HepG2 (cell line): ENCODE measurements around the gene NKD1. TPM values are rescaled to one million over a fixed set of nuclear protein-coding genes. Genes with fewer than 3 reads are reported as not detected.

ENCODE experiments used
- JUND ChIP-seq: sonication (generic); formaldehyde crosslinking; IDR thresholded peaks from 2 replicates; pipeline ENCODE4 v1.8.0; 2022; ENCODE audit warnings: mild to moderate bottlenecking, missing genetic modification reagents
- SALL1 ChIP-seq: sonication (generic); formaldehyde crosslinking; IDR thresholded peaks from 2 replicates; pipeline ENCODE4 v1.8.0; 2022; ENCODE audit warnings: mild to moderate bottlenecking, missing genetic modification reagents
- USF2 ChIP-seq, 2 experiments: sonication (generic) in 1 of 2; formaldehyde crosslinking in 1 of 2; IDR thresholded peaks; 2 replicates each; pipeline versions ENCODE4 v1.5.1 to v1.6.1; 2011 to 2020; ENCODE audit warnings: borderline replicate concordance in 1 of 2, low read depth in 1 of 2, low read length in 1 of 2, mild to moderate bottlenecking in 1 of 2, missing genetic modification reagents in 1 of 2, moderate library complexity in 1 of 2
- ZMYM2 ChIP-seq: sonication (generic); formaldehyde crosslinking; IDR thresholded peaks from 2 replicates; pipeline ENCODE4 v1.8.0; 2022; ENCODE audit warnings: mild to moderate bottlenecking, missing genetic modification reagents
- polyA plus RNA-seq, 8 experiments: library from polyadenylated mRNA; depleted of rRNA in 3 of 8; stranded (reverse) in 7 of 8; unstranded in 1 of 8; fragments of >200 nt; fragmentation: Illumina TruSeq in 4 of 8; extraction: Trizol in 4 of 8; gene quantifications; 2 replicates each; pipeline versions ENCODE4 v1.2.1 to v1.2.3, GENCODE V29; 2011 to 2016; ENCODE audit warnings: low read depth in 4 of 8, missing spikeins in 1 of 8, mixed read lengths in 1 of 8; ENCODE audit not compliant: insufficient read depth in 1 of 8
- total RNA-seq, 5 experiments: library from RNA; depleted of rRNA; stranded (reverse); fragments of >200 nt; fragmentation: Illumina TruSeq; extraction: Trizol; gene quantifications; 2 replicates each; pipeline ENCODE4 v1.2.3, GENCODE V29; 2016; ENCODE audit warnings: low read depth in 1 of 5
- TF ChIP-seq, protein P1 (sequence below): IDR thresholded peaks from 2 replicates; pipeline ENCODE4 v1.6.1; 2012; ENCODE audit warnings: low read length, improper control_type of control experiment
- TF ChIP-seq, protein P2 (sequence below): sonication (generic); formaldehyde crosslinking; IDR thresholded peaks from 2 replicates; pipeline ENCODE4 v1.4.0; 2020; ENCODE audit warnings: missing genetic modification reagents, borderline replicate concordance

The NKD1 gene
- total and polyA plus RNA-seq, 2 of the 13 experiments (the other 11 are each of a cell fraction or from before 2014, with no cell fraction given) = 70.4 to 121 TPM

GRCh38 chr16:50657241-50657640 is 109.0 kb downstream of the NKD1 start (continued):
- TF ChIP-seq, protein P1, sequence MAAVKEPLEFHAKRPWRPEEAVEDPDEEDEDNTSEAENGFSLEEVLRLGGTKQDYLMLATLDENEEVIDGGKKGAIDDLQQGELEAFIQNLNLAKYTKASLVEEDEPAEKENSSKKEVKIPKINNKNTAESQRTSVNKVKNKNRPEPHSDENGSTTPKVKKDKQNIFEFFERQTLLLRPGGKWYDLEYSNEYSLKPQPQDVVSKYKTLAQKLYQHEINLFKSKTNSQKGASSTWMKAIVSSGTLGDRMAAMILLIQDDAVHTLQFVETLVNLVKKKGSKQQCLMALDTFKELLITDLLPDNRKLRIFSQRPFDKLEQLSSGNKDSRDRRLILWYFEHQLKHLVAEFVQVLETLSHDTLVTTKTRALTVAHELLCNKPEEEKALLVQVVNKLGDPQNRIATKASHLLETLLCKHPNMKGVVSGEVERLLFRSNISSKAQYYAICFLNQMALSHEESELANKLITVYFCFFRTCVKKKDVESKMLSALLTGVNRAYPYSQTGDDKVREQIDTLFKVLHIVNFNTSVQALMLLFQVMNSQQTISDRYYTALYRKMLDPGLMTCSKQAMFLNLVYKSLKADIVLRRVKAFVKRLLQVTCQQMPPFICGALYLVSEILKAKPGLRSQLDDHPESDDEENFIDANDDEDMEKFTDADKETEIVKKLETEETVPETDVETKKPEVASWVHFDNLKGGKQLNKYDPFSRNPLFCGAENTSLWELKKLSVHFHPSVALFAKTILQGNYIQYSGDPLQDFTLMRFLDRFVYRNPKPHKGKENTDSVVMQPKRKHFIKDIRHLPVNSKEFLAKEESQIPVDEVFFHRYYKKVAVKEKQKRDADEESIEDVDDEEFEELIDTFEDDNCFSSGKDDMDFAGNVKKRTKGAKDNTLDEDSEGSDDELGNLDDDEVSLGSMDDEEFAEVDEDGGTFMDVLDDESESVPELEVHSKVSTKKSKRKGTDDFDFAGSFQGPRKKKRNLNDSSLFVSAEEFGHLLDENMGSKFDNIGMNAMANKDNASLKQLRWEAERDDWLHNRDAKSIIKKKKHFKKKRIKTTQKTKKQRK = no peak
- TF ChIP-seq USF2 (IDR thresholded peaks at IDR 0.05; ENCODE audit: low read depth, low read length) (peak; percentile 74), USF2 (CRISPR knock-in tag; IDR thresholded peaks at IDR 0.05; ENCODE audit: borderline replicate concordance) (peak; percentile 79; the same call in 1 of the 2 replicates), SALL1 (peak; percentile 37; the same call in 1 of the 2 replicates), ZMYM2 (no peak), JUND (CRISPR knock-in tag) (peak; percentile 38; the same call in 1 of the 2 replicates)
- TF ChIP-seq, protein P2, sequence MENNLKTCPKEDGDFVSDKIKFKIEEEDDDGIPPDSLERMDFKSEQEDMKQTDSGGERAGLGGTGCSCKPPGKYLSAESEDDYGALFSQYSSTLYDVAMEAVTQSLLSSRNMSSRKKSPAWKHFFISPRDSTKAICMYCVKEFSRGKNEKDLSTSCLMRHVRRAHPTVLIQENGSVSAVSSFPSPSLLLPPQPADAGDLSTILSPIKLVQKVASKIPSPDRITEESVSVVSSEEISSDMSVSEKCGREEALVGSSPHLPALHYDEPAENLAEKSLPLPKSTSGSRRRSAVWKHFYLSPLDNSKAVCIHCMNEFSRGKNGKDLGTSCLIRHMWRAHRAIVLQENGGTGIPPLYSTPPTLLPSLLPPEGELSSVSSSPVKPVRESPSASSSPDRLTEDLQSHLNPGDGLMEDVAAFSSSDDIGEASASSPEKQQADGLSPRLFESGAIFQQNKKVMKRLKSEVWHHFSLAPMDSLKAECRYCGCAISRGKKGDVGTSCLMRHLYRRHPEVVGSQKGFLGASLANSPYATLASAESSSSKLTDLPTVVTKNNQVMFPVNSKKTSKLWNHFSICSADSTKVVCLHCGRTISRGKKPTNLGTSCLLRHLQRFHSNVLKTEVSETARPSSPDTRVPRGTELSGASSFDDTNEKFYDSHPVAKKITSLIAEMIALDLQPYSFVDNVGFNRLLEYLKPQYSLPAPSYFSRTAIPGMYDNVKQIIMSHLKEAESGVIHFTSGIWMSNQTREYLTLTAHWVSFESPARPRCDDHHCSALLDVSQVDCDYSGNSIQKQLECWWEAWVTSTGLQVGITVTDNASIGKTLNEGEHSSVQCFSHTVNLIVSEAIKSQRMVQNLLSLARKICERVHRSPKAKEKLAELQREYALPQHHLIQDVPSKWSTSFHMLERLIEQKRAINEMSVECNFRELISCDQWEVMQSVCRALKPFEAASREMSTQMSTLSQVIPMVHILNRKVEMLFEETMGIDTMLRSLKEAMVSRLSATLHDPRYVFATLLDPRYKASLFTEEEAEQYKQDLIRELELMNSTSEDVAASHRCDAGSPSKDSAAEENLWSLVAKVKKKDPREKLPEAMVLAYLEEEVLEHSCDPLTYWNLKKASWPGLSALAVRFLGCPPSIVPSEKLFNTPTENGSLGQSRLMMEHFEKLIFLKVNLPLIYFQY (CRISPR knock-in tag) = peak; percentile 49; the same call in 1 of the 2 replicates
